ENCODE results near the gene KCNMA1. TPM values are rescaled to one million over a fixed set of nuclear protein-coding genes. Genes with fewer than 3 reads are reported as not detected.

KCNMA1 gene
- total and polyA plus RNA-seq, 10 donors = 9.3 to 114 (median 51.5) TPM

GRCh38 chr10:77297393-77297739 lies 340.2 kb downstream of the KCNMA1 start:
- peaks cover 0 to 2% (median 0%) of the 10 kb centered on the region in 7 donors for H3K27me3 ChIP-seq (replicated peaks in 1 of 7)
- no peaks in the 10 kb centered on the region for H3K36me3 ChIP-seq
- H3K4me3 ChIP-seq = no peak overlapping the region
- DNase-seq = no peak
- H3K27ac ChIP-seq = no peak overlapping the region
- TF ChIP-seq CTCF (IDR thresholded peaks at IDR 0.05 in 8 of 11, conservative IDR thresholded peaks at IDR 0.05 in 3 of 11) = no peak
- no peak for TF ChIP-seq POLR2A (IDR thresholded peaks at IDR 0.05)
- intact Hi-C loops (cut with DNase I; ENCODE audit: low total_unique reads) = no loop called here
- H3K9me3 ChIP-seq = peaks cover 0 to 4% (median 2%) of the 10 kb centered on the region in 8 donors
- 50 to 74% (median 51%) methylated on average over 5 of the region's 5 CpGs for WGBS, 5 donors
- H3K4me1 ChIP-seq = no peaks in the 10 kb centered on the region

- DNase-seq = no peak
- Histone ChIP-seq H3K4me1 (no peaks in the 10 kb centered on the region), H3K4me3 (no peak overlapping the region), H3K9me3 (no peaks in the 10 kb centered on the region), H3K27me3 (replicated peaks in 1 of 7) (no peaks in the 10 kb centered on the region), H3K36me3 (no peaks in the 10 kb centered on the region), H3K27ac (no peak overlapping the region)
- WGBS, 5 donors = 42 to 64% (median 51%) methylated on average over 7 of the region's 7 CpGs
- no peak for TF ChIP-seq POLR2AphosphoS5 (IDR thresholded peaks at IDR 0.05)
- no peak for TF ChIP-seq CTCF (IDR thresholded peaks at IDR 0.05 in 8 of 11, conservative IDR thresholded peaks at IDR 0.05 in 3 of 11)
- no peak for TF ChIP-seq POLR2A (IDR thresholded peaks at IDR 0.05)
- intact Hi-C loops (cut with DNase I; ENCODE audit: low total_unique reads) = no loop called here
These were observed 340.8 kb downstream of the KCNMA1 start for GRCh38 chr10:77296534-77297392.

- no peak overlapping the region for H3K27ac ChIP-seq
- H3K36me3 ChIP-seq = no peaks in the 10 kb centered on the region
- H3K9me3 ChIP-seq = no peaks in the 10 kb centered on the region
- H3K4me1 ChIP-seq = no peaks in the 10 kb centered on the region
- DNase-seq = no peak
- no peak overlapping the region for H3K4me3 ChIP-seq
- WGBS, 5 donors = 83 to 88% (median 85%) methylated on average over 7 of the region's 7 CpGs
- no peak for TF ChIP-seq CTCF (IDR thresholded peaks at IDR 0.05 in 8 of 11, conservative IDR thresholded peaks at IDR 0.05 in 3 of 11)
- TF ChIP-seq POLR2A (IDR thresholded peaks at IDR 0.05) = no peak
- no peak for TF ChIP-seq POLR2AphosphoS5 (IDR thresholded peaks at IDR 0.05)
- no peaks in the 10 kb centered on the region for H3K27me3 ChIP-seq (replicated peaks in 1 of 7)
- intact Hi-C loops (cut with DNase I; ENCODE audit: low total_unique reads) = no loop called here
These were observed 343.8 kb downstream of the KCNMA1 start for GRCh38 chr10:77293773-77294172.

- Histone ChIP-seq H3K27ac (no peak overlapping the region), H3K36me3 (no peaks in the 10 kb centered on the region), H3K4me1 (no peaks in the 10 kb centered on the region), H3K9me3 (no peaks in the 10 kb centered on the region), H3K4me3 (no peak overlapping the region), H3K27me3 (replicated peaks in 1 of 7) (no peaks in the 10 kb centered on the region)
- TF ChIP-seq POLR2A (IDR thresholded peaks at IDR 0.05) = no peak
- no peak for TF ChIP-seq POLR2AphosphoS5 (IDR thresholded peaks at IDR 0.05)
- WGBS, 5 donors = 68 to 100% (median 76%) methylated on average over 2 of the region's 2 CpGs
- DNase-seq = no peak
- intact Hi-C loops (cut with DNase I; ENCODE audit: low total_unique reads) = no loop called here
These were observed 344.3 kb downstream of the KCNMA1 start for GRCh38 chr10:77293347-77293746.
